ENCODE data around the gene INTS6L. TPM values are rescaled to one million over a fixed set of nuclear protein-coding genes. Genes with fewer than 3 reads are reported as not detected.
A peak's percentile ranks its signal among the peaks of the same experiment; 100 is the strongest.

The INTS6L gene
- total RNA-seq, 6 donors from 2014 or later = 3.6 to 21.0 (median 5.7) TPM

- Histone ChIP-seq H3K4me1 (no peaks in the 10 kb centered on the region), H3K27ac (no peak overlapping the region), H3K9me3 (no peaks in the 10 kb centered on the region), H3K4me3 (no peak overlapping the region), H3K27me3 (no peaks in the 10 kb centered on the region), H3K36me3 (no peaks in the 10 kb centered on the region)
- DNase-seq (no peak), ATAC-seq (ENCODE audit: low FRiP score in 2 of 2) (no peak)
- TF ChIP-seq EP300 (IDR thresholded peaks at IDR 0.05) (no peak), POLR2A (IDR thresholded peaks at IDR 0.05) (no peak), POLR2AphosphoS5 (IDR thresholded peaks at IDR 0.05) (no peak), CTCF (IDR thresholded peaks at IDR 0.05) (no peak)
- WGBS, 2 donors = 88 to 95% methylated on average over 2 of the region's 2 CpGs
These were observed 22.2 kb upstream of the INTS6L start for GRCh38 chrX:135498236-135498635.

GRCh38 chrX:135505351-135505750 is 15.1 kb upstream of the INTS6L start:
- no peak for DNase-seq
- H3K4me3 ChIP-seq = no peak overlapping the region
- no peaks in the 10 kb centered on the region for H3K4me1 ChIP-seq
- no peak for TF ChIP-seq EP300 (IDR thresholded peaks at IDR 0.05)
- TF ChIP-seq POLR2AphosphoS5 (IDR thresholded peaks at IDR 0.05) = no peak
- no peak for TF ChIP-seq POLR2A (IDR thresholded peaks at IDR 0.05)
- no peak for TF ChIP-seq CTCF (IDR thresholded peaks at IDR 0.05)
- no peak overlapping the region for H3K27ac ChIP-seq
- H3K9me3 ChIP-seq = no peaks in the 10 kb centered on the region
- no peaks in the 10 kb centered on the region for H3K36me3 ChIP-seq
- no peaks in the 10 kb centered on the region for H3K27me3 ChIP-seq
- ATAC-seq (ENCODE audit: low FRiP score in 2 of 2) = no peak

- no peaks in the 10 kb centered on the region for H3K4me1 ChIP-seq
- DNase-seq (no peak), ATAC-seq (ENCODE audit: low FRiP score in 2 of 2) (no peak)
- no peak overlapping the region for H3K27ac ChIP-seq
- no peaks in the 10 kb centered on the region for H3K27me3 ChIP-seq
- TF ChIP-seq POLR2AphosphoS5 (IDR thresholded peaks at IDR 0.05) = no peak
- no peak for TF ChIP-seq POLR2A (IDR thresholded peaks at IDR 0.05)
- no peak for TF ChIP-seq EP300 (IDR thresholded peaks at IDR 0.05)
- no peak for TF ChIP-seq CTCF (IDR thresholded peaks at IDR 0.05)
- WGBS, 2 donors = 75% methylated on average over 2 of the region's 2 CpGs; no CpG with 5 or more reads in 1 of the 2 donors
- no peaks in the 10 kb centered on the region for H3K9me3 ChIP-seq
- H3K4me3 ChIP-seq = no peak overlapping the region
- no peaks in the 10 kb centered on the region for H3K36me3 ChIP-seq
These were observed 10.6 kb upstream of the INTS6L start for GRCh38 chrX:135509885-135510284.

- H3K9me3 ChIP-seq = no peaks in the 10 kb centered on the region
- H3K36me3 ChIP-seq = no peaks in the 10 kb centered on the region
- ATAC-seq (ENCODE audit: low FRiP score in 2 of 2) (peak in 1 of 2 donors; percentile 15), DNase-seq (no peak)
- no peak overlapping the region for H3K4me3 ChIP-seq
- 54% methylated on average over 3 of the region's 3 CpGs; no CpG with 5 or more reads in 1 of the 2 donors for WGBS, 2 donors
- TF ChIP-seq EP300 (IDR thresholded peaks at IDR 0.05) (no peak), POLR2AphosphoS5 (IDR thresholded peaks at IDR 0.05) (no peak), POLR2A (IDR thresholded peaks at IDR 0.05) (no peak), CTCF (IDR thresholded peaks at IDR 0.05) (no peak)
- no peak overlapping the region for H3K27ac ChIP-seq
- no peaks in the 10 kb centered on the region for H3K27me3 ChIP-seq
- no peaks in the 10 kb centered on the region for H3K4me1 ChIP-seq
These were observed 7.8 kb upstream of the INTS6L start for GRCh38 chrX:135512508-135513129.

GRCh38 chrX:135513130-135513515 is 7.3 kb upstream of the INTS6L start:
- 70 to 78% methylated on average over 2 to 5 of the region's 5 CpGs for WGBS, 2 donors
- DNase-seq = peak in 1 of 2 donors; percentile 22

More at GRCh38 chrX:135513130-135513515, 7.3 kb upstream of the INTS6L start:
- ATAC-seq (ENCODE audit: low FRiP score in 2 of 2) = peak in 1 of 2 donors; percentile 15
- no peaks in the 10 kb centered on the region for H3K9me3 ChIP-seq
- no peaks in the 10 kb centered on the region for H3K4me1 ChIP-seq
- H3K4me3 ChIP-seq = no peak overlapping the region
- no peaks in the 10 kb centered on the region for H3K27me3 ChIP-seq
- H3K27ac ChIP-seq = no peak overlapping the region
- H3K36me3 ChIP-seq = no peaks in the 10 kb centered on the region
- TF ChIP-seq CTCF (IDR thresholded peaks at IDR 0.05) = no peak
- no peak for TF ChIP-seq POLR2AphosphoS5 (IDR thresholded peaks at IDR 0.05)
- no peak for TF ChIP-seq EP300 (IDR thresholded peaks at IDR 0.05)
